Endothelial cell of umbilical vein (primary cell): ENCODE results near the gene CDH3. TPM values are rescaled to one million over a fixed set of nuclear protein-coding genes. Genes with fewer than 3 reads are reported as not detected.

ENCODE experiments used
- BruUV-seq: library from RNA; stranded (reverse); fragments of 400-500 nt; replicated peaks from 2 replicates; lab custom pipeline; 2021; lab: Mats Ljungman, UMichigan
- CTCF ChIA-PET: fragments of 300-600, 350-600 bp; sonication (Branson Sonifier 250); formaldehyde crosslinking; loops from one replicate; lab custom pipeline; 2021; ENCODE audit warnings: antibody characterized with exemption, inconsistent platforms; lab: Charles Lee
- POLR2A ChIA-PET: fragments of 300-600, 350-600 bp; sonication (Branson Sonifier 250); formaldehyde crosslinking; loops from one replicate; lab custom pipeline; 2021; ENCODE audit warnings: antibody characterized with exemption, inconsistent platforms; lab: Charles Lee
- DNase-seq: peaks from one replicate; pipeline ENCODE4 v3.0.0-alpha.2; 2011; ENCODE audit warnings: low read depth, low spot score
- FAIRE-seq: peaks from 2 replicates; lab custom pipeline; 2011; peaks lifted over from hg19 to GRCh38; lab: Jason Lieb, UNC
- H2AFZ ChIP-seq: 2 replicates; pipeline ENCODE4 v1.6.0; 2012; ENCODE audit warnings: low read depth, low read length, control low read depth, inconsistent platforms
- H3K27ac ChIP-seq: 2 replicates; pipeline ENCODE4 v1.5.1; 2011; ENCODE audit warnings: low read depth, mild to moderate bottlenecking, control low read depth, low read length, moderate library complexity; ENCODE audit not compliant: insufficient read depth
- H3K27me3 ChIP-seq, 2 experiments: 2 replicates each; pipeline versions ENCODE4 v1.6.0 to v1.6.1; 2011; ENCODE audit warnings: low read length in 2 of 2, mixed read lengths in 1 of 2; ENCODE audit not compliant: control insufficient read depth in 2 of 2, insufficient read depth in 2 of 2
- H3K36me3 ChIP-seq, 2 experiments: 2 replicates in 1 of 2; 3 replicates in 1 of 2; pipeline ENCODE4 v1.5.1; 2011; ENCODE audit warnings: low read length in 2 of 2, mild to moderate bottlenecking in 1 of 2, moderate library complexity in 1 of 2; ENCODE audit not compliant: control insufficient read depth in 2 of 2, insufficient read depth in 2 of 2; ENCODE audit errors: extremely low read depth in 1 of 2
- H3K4me1 ChIP-seq: 3 replicates; pipeline ENCODE4 v1.5.1; 2011; ENCODE audit warnings: mild to moderate bottlenecking, low read length; ENCODE audit not compliant: control insufficient read depth, insufficient read depth; ENCODE audit errors: extremely low read depth
- H3K4me2 ChIP-seq: 2 replicates; pipeline ENCODE4 v1.6.1; 2011; ENCODE audit warnings: low read length, control low read depth, mixed read lengths; ENCODE audit not compliant: insufficient read depth
- H3K4me3 ChIP-seq, 3 experiments: fragments of 200-600 bp in 1 of 3; sonication (generic), shearing (Covaris generic) in 1 of 3; replicated peaks in 1 of 3; 2 replicates each; pipeline ENCODE4 v1.5.1; 2011 to 2016; ENCODE audit warnings: control low read depth in 3 of 3, low read length in 3 of 3, mild to moderate bottlenecking in 2 of 3, inconsistent platforms in 1 of 3, low read depth in 1 of 3, moderate library complexity in 1 of 3; ENCODE audit not compliant: insufficient read depth in 1 of 3
- H3K79me2 ChIP-seq: 2 replicates; pipeline ENCODE4 v1.6.0; 2012; ENCODE audit warnings: low read length, inconsistent platforms; ENCODE audit not compliant: control insufficient read depth, insufficient read depth
- H3K9ac ChIP-seq: replicated peaks from 2 replicates; pipeline ENCODE3; 2011; ENCODE audit warnings: low read length, control low read depth; ENCODE audit not compliant: insufficient read depth; ENCODE audit errors: extremely low read depth
- H3K9me1 ChIP-seq: replicated peaks from 3 replicates; pipeline ENCODE4 v1.6.0; 2011; ENCODE audit warnings: mild to moderate bottlenecking, low read length; ENCODE audit not compliant: control insufficient read depth, insufficient read depth; ENCODE audit errors: extremely low read depth
- H3K9me3 ChIP-seq: replicated peaks from 2 replicates; pipeline ENCODE4 v1.5.1; 2012; ENCODE audit warnings: low read length, inconsistent platforms; ENCODE audit not compliant: control insufficient read depth, insufficient read depth
- H4K20me1 ChIP-seq: replicated peaks from 2 replicates; pipeline ENCODE3; 2011; ENCODE audit warnings: mild to moderate bottlenecking, low read length; ENCODE audit not compliant: control insufficient read depth, insufficient read depth; ENCODE audit errors: extremely low read depth
- CTCF ChIP-seq, 2 donors: IDR thresholded peaks; 1 replicate in 1 of 2; 2 replicates in 1 of 2; pipeline ENCODE4 v1.5.1; 2011; ENCODE audit warnings: low read length in 2 of 2, mild to moderate bottlenecking in 2 of 2, moderate library complexity in 2 of 2, control low read depth in 1 of 2, inconsistent platforms in 1 of 2, low read depth in 1 of 2; ENCODE audit not compliant: insufficient read depth in 1 of 2; ENCODE audit errors: extremely low read depth in 1 of 2
- EZH2 ChIP-seq: IDR thresholded peaks from 2 replicates; pipeline ENCODE4 v1.6.1; 2012; ENCODE audit warnings: borderline replicate concordance, low read depth, mild to moderate bottlenecking, moderate library complexity, low read length, inconsistent platforms; ENCODE audit not compliant: severe bottlenecking
- FOS ChIP-seq: IDR thresholded peaks from 2 replicates; pipeline ENCODE4 v1.6.1; 2011; ENCODE audit warnings: mild to moderate bottlenecking, low read length, moderate library complexity, borderline replicate concordance; ENCODE audit not compliant: insufficient read depth
- GATA2 ChIP-seq: IDR thresholded peaks from 2 replicates; pipeline ENCODE4 v1.7.0; 2011; ENCODE audit warnings: low read depth, mild to moderate bottlenecking, moderate library complexity, mixed read lengths, low read length; ENCODE audit not compliant: insufficient read length, insufficient read depth
- JUN ChIP-seq: IDR thresholded peaks from 2 replicates; pipeline ENCODE4 v1.6.1; 2011; ENCODE audit warnings: borderline replicate concordance, low read depth; ENCODE audit not compliant: insufficient read length, insufficient read depth
- MAX ChIP-seq: IDR thresholded peaks from 2 replicates; pipeline ENCODE4 v1.6.1; 2011; ENCODE audit not compliant: insufficient read depth, insufficient read length
- MYC ChIP-seq: IDR thresholded peaks from one replicate; pipeline ENCODE4 v1.6.1; 2011; ENCODE audit warnings: mild to moderate bottlenecking, low read depth, low read length
- POLR2A ChIP-seq: IDR thresholded peaks from 2 replicates; pipeline ENCODE4 v1.6.1; 2012; ENCODE audit warnings: low read depth, mild to moderate bottlenecking, control low read depth, low read length
- POLR2AphosphoS5 ChIP-seq: IDR thresholded peaks from 2 replicates; pipeline ENCODE4 v1.6.1; 2012; ENCODE audit warnings: low read depth, mild to moderate bottlenecking, control low read depth, low read length, moderate library complexity; ENCODE audit not compliant: insufficient read depth
- dilution Hi-C: fragments of 300-500 bp; cut with MboI; formaldehyde crosslinking; loops from one replicate; pipeline ENCODE4 v1.15.0; 2019; ENCODE audit warnings: low sequenced_read_pairs; ENCODE audit not compliant: extremely low pct_ligation_motif_present
- intact Hi-C: fragments of 100-400 bp; cut with micrococcal nuclease; formaldehyde crosslinking; loops from one replicate; pipeline ENCODE4 v1.10.0; 2022
- polyA plus RNA-seq, 4 experiments: library from polyadenylated mRNA; depleted of rRNA in 3 of 4; stranded (reverse) in 3 of 4; unstranded in 1 of 4; fragments of >200 nt; gene quantifications; 2 replicates each; pipeline versions ENCODE4 v1.2.1 to v1.2.3, GENCODE V29; 2011 to 2012; ENCODE audit warnings: missing spikeins in 1 of 4
- total RNA-seq: library from RNA; stranded (reverse); gene quantifications from 2 replicates; pipeline ENCODE4 v1.2.3, GENCODE V29; 2021

Gene CDH3
- total and polyA plus RNA-seq, 2 donors (not counting 3 experiments of a cell fraction or from before 2014, with no cell fraction given), result 0.03 TPM; not detected in 1

- TF ChIP-seq POLR2AphosphoS5 (no peak), FOS (no peak), GATA2 (no peak), MYC (no peak), EZH2 (no peak), MAX (no peak), POLR2A (no peak)
- Histone ChIP-seq H3K27me3 (no peaks in the 10 kb centered on the region), H3K36me3 (no peaks in the 10 kb centered on the region), H3K9me1 (no peaks in the 10 kb centered on the region), H3K4me1 (no peaks in the 10 kb centered on the region), H3K79me2 (no peaks in the 10 kb centered on the region), H2AFZ (no peak overlapping the region), H3K4me3 (no peak overlapping the region), H3K27ac (no peak overlapping the region), H4K20me1 (no peaks in the 10 kb centered on the region), H3K9ac (no peak overlapping the region), H3K9me3 (no peaks in the 10 kb centered on the region), H3K4me2 (no peak overlapping the region)
- DNase-seq, result no peak
- no peak for FAIRE-seq
- intact Hi-C loops (no loop called here), dilution Hi-C loops (no loop called here)
- ChIA-PET POLR2A (no interaction called here), CTCF (interaction anchor here (1.3 kb wide), 1 partner anchor 9 kb away, joined by 10 read pairs; no protein-coding TSS in a partner anchor)
- no TSS peak for BruUV-seq
Observed at GRCh38 chr16:68599586-68599985, 45.5 kb upstream of the CDH3 start.

- no TSS peak for BruUV-seq
- H3K4me2 ChIP-seq, result no peak overlapping the region
- no peaks in the 10 kb centered on the region for H3K27me3 ChIP-seq
- POLR2A ChIA-PET, result no interaction called here
- no peak overlapping the region for H3K4me3 ChIP-seq
- no peaks in the 10 kb centered on the region for H3K9me1 ChIP-seq
- TF ChIP-seq MAX (no peak), CTCF (IDR thresholded peaks at IDR 0.05; ENCODE audit: extremely low read depth in 1 of 2, insufficient read depth in 1 of 2, low read depth in 1 of 2, low read length in 2 of 2) (no peak), FOS (no peak), JUN (no peak)
- H3K9ac ChIP-seq, result no peak overlapping the region
- no peak for FAIRE-seq
- no peak for DNase-seq
- H3K36me3 ChIP-seq, result no peaks in the 10 kb centered on the region
- CTCF ChIA-PET, result interaction anchor here (0.7 to 1.4 kb wide), 3 partner anchors 9 to 15 kb away, joined by 3 to 4 read pairs (median 3); no protein-coding TSS in a partner anchor
- no peaks in the 10 kb centered on the region for H3K4me1 ChIP-seq
- dilution Hi-C loops (no loop called here), intact Hi-C loops (no loop called here)
- no peak overlapping the region for H3K27ac ChIP-seq
- H2AFZ ChIP-seq, result no peak overlapping the region
- no peaks in the 10 kb centered on the region for H4K20me1 ChIP-seq
- H3K79me2 ChIP-seq, result no peaks in the 10 kb centered on the region
- no peaks in the 10 kb centered on the region for H3K9me3 ChIP-seq
Observed at GRCh38 chr16:68605746-68606145, 39.4 kb upstream of the CDH3 start.
